ENCODE results near the gene A3GALT2.

The A3GALT2 gene

GRCh38 chr1:33329600-33330305 is 8.9 kb upstream of the A3GALT2 start:
- TF ChIP-seq POLR2AphosphoS5 (IDR thresholded peaks at IDR 0.05; ENCODE audit: low read depth, low read length) = no peak
- no peak for TF ChIP-seq REST (IDR thresholded peaks at IDR 0.05; ENCODE audit: insufficient read depth in 1 of 2, low read depth in 2 of 2, low read length in 2 of 2)
- TF ChIP-seq SIN3A (IDR thresholded peaks at IDR 0.05; ENCODE audit: borderline replicate concordance, insufficient read depth, low read length) = no peak
- TF ChIP-seq TAF1 (IDR thresholded peaks at IDR 0.05; ENCODE audit: borderline replicate concordance, insufficient read depth, low read length) = no peak
- no peak for TF ChIP-seq FOXP2 (optimal IDR thresholded peaks at IDR 0.05; ENCODE audit: borderline replicate concordance, extremely low read depth, extremely low read length, insufficient read depth)

GRCh38 chr1:33328817-33329216 is 7.9 kb upstream of the A3GALT2 start:
- TF ChIP-seq SIN3A (IDR thresholded peaks at IDR 0.05; ENCODE audit: borderline replicate concordance, insufficient read depth, low read length) = no peak
- no peak for TF ChIP-seq POLR2AphosphoS5 (IDR thresholded peaks at IDR 0.05; ENCODE audit: low read depth, low read length)
- TF ChIP-seq TAF1 (IDR thresholded peaks at IDR 0.05; ENCODE audit: borderline replicate concordance, insufficient read depth, low read length) = no peak
- no peak for TF ChIP-seq FOXP2 (optimal IDR thresholded peaks at IDR 0.05; ENCODE audit: borderline replicate concordance, extremely low read depth, extremely low read length, insufficient read depth)
- TF ChIP-seq REST (IDR thresholded peaks at IDR 0.05; ENCODE audit: insufficient read depth in 1 of 2, low read depth in 2 of 2, low read length in 2 of 2) = no peak

- TF ChIP-seq TAF1 (IDR thresholded peaks at IDR 0.05; ENCODE audit: borderline replicate concordance, insufficient read depth, low read length) (no peak), FOXP2 (optimal IDR thresholded peaks at IDR 0.05; ENCODE audit: borderline replicate concordance, extremely low read depth, extremely low read length, insufficient read depth) (no peak), SIN3A (IDR thresholded peaks at IDR 0.05; ENCODE audit: borderline replicate concordance, insufficient read depth, low read length) (no peak), POLR2AphosphoS5 (IDR thresholded peaks at IDR 0.05; ENCODE audit: low read depth, low read length) (no peak), REST (IDR thresholded peaks at IDR 0.05; ENCODE audit: insufficient read depth in 1 of 2, low read depth in 2 of 2, low read length in 2 of 2) (no peak)
Measured at GRCh38 chr1:33327587-33328325, 6.9 kb upstream of the A3GALT2 start.

- TF ChIP-seq SIN3A (IDR thresholded peaks at IDR 0.05; ENCODE audit: borderline replicate concordance, insufficient read depth, low read length) (no peak), TAF1 (IDR thresholded peaks at IDR 0.05; ENCODE audit: borderline replicate concordance, insufficient read depth, low read length) (no peak), FOXP2 (optimal IDR thresholded peaks at IDR 0.05; ENCODE audit: borderline replicate concordance, extremely low read depth, extremely low read length, insufficient read depth) (no peak), REST (IDR thresholded peaks at IDR 0.05; ENCODE audit: insufficient read depth in 1 of 2, low read depth in 2 of 2, low read length in 2 of 2) (no peak), POLR2AphosphoS5 (IDR thresholded peaks at IDR 0.05; ENCODE audit: low read depth, low read length) (no peak)
Measured at GRCh38 chr1:33326785-33327184, 5.9 kb upstream of the A3GALT2 start.
